ENCODE data around the gene KLHL25. TPM values are rescaled to one million over a fixed set of nuclear protein-coding genes. Genes with fewer than 3 reads are reported as not detected.

KLHL25 gene
- total RNA-seq, 1 experiment from 2014 or later: 7.0 TPM

DNA sequence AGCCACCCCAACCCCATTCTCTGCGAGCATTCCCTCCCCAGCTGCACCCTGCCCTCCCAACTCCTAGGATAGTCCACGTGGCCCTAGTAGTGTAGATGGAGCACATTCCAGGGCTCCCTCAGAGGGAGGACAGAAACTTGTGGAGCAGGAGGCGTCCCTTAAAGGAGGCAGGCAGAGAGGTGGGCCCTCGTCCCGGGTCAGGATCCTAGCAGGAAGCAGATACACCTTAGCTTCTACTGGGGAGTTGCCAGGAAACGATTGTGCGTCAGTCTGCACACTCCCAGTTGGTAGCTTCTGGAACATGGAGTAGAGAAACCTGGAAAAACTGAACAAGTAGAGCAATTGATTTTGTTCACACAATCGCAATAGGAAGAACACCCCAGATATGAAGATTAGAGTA is 43.9 kb upstream of the KLHL25 start:
- no peak overlapping the region for H3K4me3 ChIP-seq (ENCODE audit: low read depth in 2 of 2, low read length in 2 of 2)
- ATAC-seq (no peak), DNase-seq (ENCODE audit: low read depth, low spot score) (no peak)
- no peaks in the 10 kb centered on the region for H3K9me3 ChIP-seq (ENCODE audit: control insufficient read depth, insufficient read depth, low read depth, low read length)
- intact Hi-C loops (cut with micrococcal nuclease; ENCODE audit: unreplicated experiment) (no loop called here), in situ Hi-C loops (cut with HindIII; ENCODE audit: low pct_unique_long_range_greater_than_20kb, low sequenced_read_pairs) (no loop called here)
- TF ChIP-seq POLR2AphosphoS5 (IDR thresholded peaks at IDR 0.05; ENCODE audit: low read depth, low read length) (no peak), TCF7L2 (IDR thresholded peaks at IDR 0.05; ENCODE audit: low read depth, low read length) (no peak), CTCF (IDR thresholded peaks at IDR 0.05) (no peak), SIN3A (IDR thresholded peaks at IDR 0.05; ENCODE audit: borderline replicate concordance, insufficient read depth, low read depth, low read length) (no peak)
- TF ChIP-seq, protein P1, sequence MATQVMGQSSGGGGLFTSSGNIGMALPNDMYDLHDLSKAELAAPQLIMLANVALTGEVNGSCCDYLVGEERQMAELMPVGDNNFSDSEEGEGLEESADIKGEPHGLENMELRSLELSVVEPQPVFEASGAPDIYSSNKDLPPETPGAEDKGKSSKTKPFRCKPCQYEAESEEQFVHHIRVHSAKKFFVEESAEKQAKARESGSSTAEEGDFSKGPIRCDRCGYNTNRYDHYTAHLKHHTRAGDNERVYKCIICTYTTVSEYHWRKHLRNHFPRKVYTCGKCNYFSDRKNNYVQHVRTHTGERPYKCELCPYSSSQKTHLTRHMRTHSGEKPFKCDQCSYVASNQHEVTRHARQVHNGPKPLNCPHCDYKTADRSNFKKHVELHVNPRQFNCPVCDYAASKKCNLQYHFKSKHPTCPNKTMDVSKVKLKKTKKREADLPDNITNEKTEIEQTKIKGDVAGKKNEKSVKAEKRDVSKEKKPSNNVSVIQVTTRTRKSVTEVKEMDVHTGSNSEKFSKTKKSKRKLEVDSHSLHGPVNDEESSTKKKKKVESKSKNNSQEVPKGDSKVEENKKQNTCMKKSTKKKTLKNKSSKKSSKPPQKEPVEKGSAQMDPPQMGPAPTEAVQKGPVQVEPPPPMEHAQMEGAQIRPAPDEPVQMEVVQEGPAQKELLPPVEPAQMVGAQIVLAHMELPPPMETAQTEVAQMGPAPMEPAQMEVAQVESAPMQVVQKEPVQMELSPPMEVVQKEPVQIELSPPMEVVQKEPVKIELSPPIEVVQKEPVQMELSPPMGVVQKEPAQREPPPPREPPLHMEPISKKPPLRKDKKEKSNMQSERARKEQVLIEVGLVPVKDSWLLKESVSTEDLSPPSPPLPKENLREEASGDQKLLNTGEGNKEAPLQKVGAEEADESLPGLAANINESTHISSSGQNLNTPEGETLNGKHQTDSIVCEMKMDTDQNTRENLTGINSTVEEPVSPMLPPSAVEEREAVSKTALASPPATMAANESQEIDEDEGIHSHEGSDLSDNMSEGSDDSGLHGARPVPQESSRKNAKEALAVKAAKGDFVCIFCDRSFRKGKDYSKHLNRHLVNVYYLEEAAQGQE (IDR thresholded peaks at IDR 0.05; ENCODE audit: insufficient read depth in 1 of 2, low read depth in 2 of 2, low read length in 1 of 2): no peak
- H3K27ac ChIP-seq (ENCODE audit: low read length): no peak overlapping the region
- BruUV-seq (replicated peaks): no TSS peak
- no peaks in the 10 kb centered on the region for H3K27me3 ChIP-seq (ENCODE audit: control insufficient read depth, insufficient read depth, low read length)
- no peaks in the 10 kb centered on the region for H3K36me3 ChIP-seq (ENCODE audit: control insufficient read depth, insufficient read depth, low read length)
- peaks cover 8% of the 10 kb centered on the region for H3K4me1 ChIP-seq (ENCODE audit: control insufficient read depth, insufficient read depth, low read length)
- CTCF ChIA-PET: no interaction called here
- POLR2A ChIA-PET: no interaction called here

GRCh38 chr15:85837881-85838280 is 43.2 kb upstream of the KLHL25 start:
- BruUV-seq (replicated peaks): no TSS peak
- no peak for DNase-seq (ENCODE audit: low read depth, low spot score)
- Histone ChIP-seq H3K36me3 (ENCODE audit: control insufficient read depth, insufficient read depth, low read length) (no peaks in the 10 kb centered on the region), H3K27ac (ENCODE audit: low read length) (no peak overlapping the region), H3K4me3 (ENCODE audit: low read depth in 2 of 2, low read length in 2 of 2) (no peak overlapping the region), H3K9me3 (ENCODE audit: control insufficient read depth, insufficient read depth, low read depth, low read length) (no peaks in the 10 kb centered on the region), H3K4me1 (ENCODE audit: control insufficient read depth, insufficient read depth, low read length) (peaks cover 8% of the 10 kb centered on the region), H3K27me3 (ENCODE audit: control insufficient read depth, insufficient read depth, low read length) (no peaks in the 10 kb centered on the region)
- in situ Hi-C loops (cut with HindIII; ENCODE audit: low pct_unique_long_range_greater_than_20kb, low sequenced_read_pairs): no loop called here
- ATAC-seq: no peak
- intact Hi-C loops (cut with micrococcal nuclease; ENCODE audit: unreplicated experiment): no loop called here
- CTCF ChIA-PET: no interaction called here
- no peak for TF ChIP-seq SIN3A (IDR thresholded peaks at IDR 0.05; ENCODE audit: borderline replicate concordance, insufficient read depth, low read depth, low read length)
- TF ChIP-seq POLR2AphosphoS5 (IDR thresholded peaks at IDR 0.05; ENCODE audit: low read depth, low read length): no peak
- TF ChIP-seq CTCF (IDR thresholded peaks at IDR 0.05): no peak
- TF ChIP-seq, protein P1 (IDR thresholded peaks at IDR 0.05; ENCODE audit: insufficient read depth in 1 of 2, low read depth in 2 of 2, low read length in 1 of 2): no peak
- no peak for TF ChIP-seq TCF7L2 (IDR thresholded peaks at IDR 0.05; ENCODE audit: low read depth, low read length)
- POLR2A ChIA-PET: no interaction called here
